HG02759 (cell line): ENCODE results near the gene BCL6B.
"Not testable (repeated sequence)": the region's sequence is repeated elsewhere in the genome, so short reads cannot be mapped to it uniquely, and the experiment has no call there.

ENCODE experiments used
- ATAC-seq: cut with Tn5 transposase; IDR thresholded peaks from one replicate; pipeline ENCODE4 v1.9.1; 2021; ENCODE audit warnings: mild to moderate bottlenecking, moderate library complexity; ENCODE audit not compliant: unreplicated experiment

The BCL6B gene

GRCh38 chr17:7026471-7027115 is 3.7 kb downstream of the BCL6B start:
- no peak for ATAC-seq

GRCh38 chr17:7027335-7027734 is 4.5 kb downstream of the BCL6B start:
- no peak for ATAC-seq

- no peak for ATAC-seq
These were observed 6.2 kb downstream of the BCL6B start for GRCh38 chr17:7029096-7029495.

- ATAC-seq, result no peak
These were observed 6.8 kb downstream of the BCL6B start for GRCh38 chr17:7029659-7030058.

GRCh38 chr17:7034955-7035590 is 12.2 kb downstream of the BCL6B start:
- ATAC-seq, result no peak

GRCh38 chr17:7035591-7036368 is 12.9 kb downstream of the BCL6B start, which contains the start of gene SLC16A13:
Gene SLC16A13 (plus strand): TSS chr17:7036015. CDS start chr17:7036383, 368 bp downstream.
- peak; percentile 94 for ATAC-seq

GRCh38 chr17:7038025-7038862 is 15.4 kb downstream of the BCL6B start:
- no peak for ATAC-seq

GRCh38 chr17:7039832-7040231 is 17.0 kb downstream of the BCL6B start:
- no peak for ATAC-seq

- ATAC-seq, result no peak
These were observed 19.0 kb downstream of the BCL6B start for GRCh38 chr17:7041607-7042500.

GRCh38 chr17:7042501-7043181 is 19.8 kb downstream of the BCL6B start:
- no peak for ATAC-seq

GRCh38 chr17:7043182-7043496 is 20.3 kb downstream of the BCL6B start:
- ATAC-seq, result no peak

- ATAC-seq, result peak; percentile 45
These were observed 20.8 kb downstream of the BCL6B start, which contains the start of gene SLC16A11 for GRCh38 chr17:7043497-7044198. Gene SLC16A11 (minus strand): TSS chr17:7044092. CDS start chr17:7043513, 579 bp downstream.

- ATAC-seq, result no peak
These were observed 22.8 kb downstream of the BCL6B start for GRCh38 chr17:7045492-7046126.

- ATAC-seq, result no peak
These were observed 23.4 kb downstream of the BCL6B start for GRCh38 chr17:7046127-7046724.

GRCh38 chr17:7046725-7047397 is 24.0 kb downstream of the BCL6B start:
- ATAC-seq, result not testable (repeated sequence)

- ATAC-seq, result no peak
These were observed 24.7 kb downstream of the BCL6B start for GRCh38 chr17:7047566-7047965.

GRCh38 chr17:7048968-7049367 is 26.1 kb downstream of the BCL6B start:
- no peak for ATAC-seq
